Measurements from ENCODE around the gene ANKRD13D.

The ANKRD13D gene

GRCh38 chr11:67289226-67289650 is at the start of gene ANKRD13D:
ANKRD13D (plus strand) TSS chr11:67289303; CDS start chr11:67289461, 158 bp downstream.
- no peak for DNase-seq

- peak; percentile 97 for DNase-seq
Observed at GRCh38 chr11:67239783-67240575, 49.1 kb upstream of the ANKRD13D start.

- DNase-seq = peak; percentile 48
Observed at GRCh38 chr11:67240576-67241389, 48.3 kb upstream of the ANKRD13D start.

- DNase-seq = no peak
Observed at GRCh38 chr11:67242548-67242947, 46.6 kb upstream of the ANKRD13D start.

- DNase-seq = no peak
Observed at GRCh38 chr11:67243051-67243450, 46.1 kb upstream of the ANKRD13D start.

- no peak for DNase-seq
Observed at GRCh38 chr11:67245046-67245445, 44.1 kb upstream of the ANKRD13D start.

GRCh38 chr11:67247946-67248550 is 41.1 kb upstream of the ANKRD13D start:
- no peak for DNase-seq

- DNase-seq = no peak
Observed at GRCh38 chr11:67248653-67249052, 40.5 kb upstream of the ANKRD13D start.

GRCh38 chr11:67250059-67251043 is 38.8 kb upstream of the ANKRD13D start:
- no peak for DNase-seq

GRCh38 chr11:67251841-67252240 is 37.3 kb upstream of the ANKRD13D start:
- DNase-seq = no peak

- DNase-seq = no peak
Observed at GRCh38 chr11:67252831-67253239, 36.3 kb upstream of the ANKRD13D start.

- DNase-seq = no peak
Observed at GRCh38 chr11:67253872-67254624, 35.1 kb upstream of the ANKRD13D start.

GRCh38 chr11:67254798-67255197 is 34.3 kb upstream of the ANKRD13D start:
- DNase-seq = no peak

GRCh38 chr11:67255353-67255752 is 33.8 kb upstream of the ANKRD13D start:
- DNase-seq = no peak

GRCh38 chr11:67255864-67256263 is 33.2 kb upstream of the ANKRD13D start:
- no peak for DNase-seq

GRCh38 chr11:67256477-67257135 is 32.5 kb upstream of the ANKRD13D start:
- DNase-seq = no peak

GRCh38 chr11:67260406-67260805 is 28.7 kb upstream of the ANKRD13D start:
- DNase-seq = no peak

- DNase-seq = peak; percentile 53
Observed at GRCh38 chr11:67260885-67261639, 28.0 kb upstream of the ANKRD13D start.

GRCh38 chr11:67261640-67261945 is 27.5 kb upstream of the ANKRD13D start:
- no peak for DNase-seq

- no peak for DNase-seq
Observed at GRCh38 chr11:67261946-67262681, 27.0 kb upstream of the ANKRD13D start.
